ACHN (cell line): ENCODE results near the gene DOCK2.
"Not testable (repeated sequence)": the region's sequence is repeated elsewhere in the genome, so short reads cannot be mapped to it uniquely, and the experiment has no call there.

Experiments
- DNase-seq: peaks from one replicate; pipeline ENCODE4 v3.0.0-alpha.2; 2015
- in situ Hi-C: cut with HindIII; loops from 2 replicates; pipeline ENCODE4 v1.10.0; 2017; ENCODE audit warnings: low sequenced_read_pairs, low pct_ligation_motif_present, low pct_unique_long_range_greater_than_20kb

DOCK2 gene

GRCh38 chr5:169637085-169637548, at the start of gene DOCK2:
TSS of gene DOCK2 (plus strand) at chr5:169637275. CDS start at chr5:169637327, 52 bp downstream.
- in situ Hi-C loops, result no loop called here
- peak; percentile 36 for DNase-seq

DNA sequence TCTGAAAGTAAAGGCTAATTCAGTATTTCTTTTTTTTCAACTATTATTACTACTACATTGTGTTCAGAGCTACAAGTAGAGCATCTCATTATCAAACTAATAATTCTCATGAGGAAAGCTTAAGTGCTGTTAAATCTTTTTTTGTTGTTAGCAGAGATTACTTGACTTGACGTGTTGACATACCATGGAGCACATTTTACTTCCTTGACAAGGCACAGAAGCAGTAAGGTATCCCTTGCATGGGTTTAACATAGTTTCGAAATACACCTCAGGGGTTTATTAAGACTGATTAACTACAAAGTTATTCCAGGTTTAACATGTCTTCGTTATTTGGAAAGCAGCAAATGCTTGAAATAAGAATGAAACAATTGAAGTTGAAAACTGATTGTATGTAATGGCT, 46.5 kb upstream of the DOCK2 start:
- DNase-seq, result no peak
- in situ Hi-C loops, result no loop called here

- DNase-seq, result no peak
- in situ Hi-C loops, result no loop called here
Measured at GRCh38 chr5:169591636-169592035, 45.4 kb upstream of the DOCK2 start.

GRCh38 chr5:169592937-169593650, 44.0 kb upstream of the DOCK2 start:
- no peak for DNase-seq
- in situ Hi-C loops, result no loop called here

DNA sequence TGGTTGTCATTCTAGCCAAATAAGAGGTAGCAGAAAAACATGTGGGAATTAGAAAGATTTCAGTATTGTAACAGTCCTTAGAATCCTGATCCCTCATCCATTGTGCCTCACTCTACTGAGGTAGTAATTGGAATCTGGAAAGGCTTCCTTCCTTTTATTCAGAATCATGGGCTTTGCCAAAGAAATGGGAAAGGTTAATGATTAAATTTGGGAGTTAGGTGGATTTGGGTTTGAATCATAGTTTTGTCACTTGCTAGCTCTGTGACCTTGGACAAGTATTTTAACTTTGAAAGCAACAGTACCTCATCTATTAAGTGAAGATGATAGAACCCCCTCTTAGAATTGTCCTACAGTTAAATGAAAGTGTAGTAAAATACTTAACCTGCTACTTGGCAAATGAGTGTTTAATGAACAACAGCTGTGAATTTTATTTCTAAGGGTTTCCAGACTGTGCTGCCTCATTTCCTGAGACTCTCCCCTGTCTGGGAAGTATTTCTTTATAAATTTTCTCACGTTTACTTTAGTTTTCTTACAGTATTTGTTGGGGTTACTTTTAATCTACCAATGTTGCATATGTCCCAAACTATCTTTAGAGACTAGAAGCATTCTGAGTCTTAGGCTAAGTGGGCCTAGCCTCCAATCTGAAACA, 41.8 kb upstream of the DOCK2 start:
- in situ Hi-C loops, result no loop called here
- DNase-seq, result peak; percentile 44

DNA sequence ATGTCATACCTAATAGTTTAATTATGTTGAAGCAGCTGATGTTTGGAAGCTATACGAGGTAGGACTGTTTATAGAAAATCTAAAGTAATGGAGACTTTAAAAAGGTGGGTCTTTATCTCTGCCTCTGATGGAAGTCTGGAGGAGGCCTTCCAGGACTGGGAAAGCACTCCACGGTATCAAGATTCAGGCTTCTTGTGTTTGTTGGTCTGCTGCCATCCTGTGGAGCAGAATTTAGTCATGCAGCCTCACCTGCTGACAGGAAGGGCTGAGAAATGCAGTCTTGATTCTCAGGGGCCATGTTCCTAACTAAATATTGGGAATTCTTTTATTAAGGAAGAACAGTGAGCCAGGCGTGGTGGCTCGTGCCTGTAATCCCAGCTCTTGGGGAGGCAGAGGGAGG, 37.6 kb upstream of the DOCK2 start:
- in situ Hi-C loops, result no loop called here
- DNase-seq, result no peak

GRCh38 chr5:169602535-169602934, 34.5 kb upstream of the DOCK2 start:
- no peak for DNase-seq
- in situ Hi-C loops, result no loop called here

GRCh38 chr5:169606279-169606678, 30.8 kb upstream of the DOCK2 start:
- no peak for DNase-seq
- in situ Hi-C loops, result no loop called here

- in situ Hi-C loops, result no loop called here
- no peak for DNase-seq
Measured at GRCh38 chr5:169607882-169608281, 29.2 kb upstream of the DOCK2 start.

GRCh38 chr5:169609716-169610115, 27.4 kb upstream of the DOCK2 start:
- no peak for DNase-seq
- in situ Hi-C loops, result no loop called here

DNA sequence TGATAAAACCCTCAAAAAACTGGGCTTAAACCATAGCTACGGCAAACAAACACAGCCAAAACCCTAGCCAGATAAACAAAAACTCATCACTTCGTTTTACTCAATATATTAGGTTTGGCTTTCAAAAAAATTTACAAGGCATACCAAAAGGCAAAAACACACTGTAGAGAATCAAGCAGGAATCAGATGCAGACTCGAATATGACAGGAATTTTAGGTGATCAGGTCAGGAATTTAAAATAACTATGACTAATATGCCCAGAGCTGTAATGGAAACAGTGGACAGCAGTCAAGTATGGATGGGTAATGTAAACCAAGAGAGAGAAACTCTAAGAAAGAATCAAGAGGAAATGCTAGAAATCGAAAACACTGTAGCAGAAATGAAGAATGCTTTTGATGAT, 26.5 kb upstream of the DOCK2 start:
- DNase-seq, result peak; percentile 31
- in situ Hi-C loops, result no loop called here

GRCh38 chr5:169615561-169615960, 21.5 kb upstream of the DOCK2 start:
- in situ Hi-C loops, result no loop called here
- DNase-seq, result no peak

DNA sequence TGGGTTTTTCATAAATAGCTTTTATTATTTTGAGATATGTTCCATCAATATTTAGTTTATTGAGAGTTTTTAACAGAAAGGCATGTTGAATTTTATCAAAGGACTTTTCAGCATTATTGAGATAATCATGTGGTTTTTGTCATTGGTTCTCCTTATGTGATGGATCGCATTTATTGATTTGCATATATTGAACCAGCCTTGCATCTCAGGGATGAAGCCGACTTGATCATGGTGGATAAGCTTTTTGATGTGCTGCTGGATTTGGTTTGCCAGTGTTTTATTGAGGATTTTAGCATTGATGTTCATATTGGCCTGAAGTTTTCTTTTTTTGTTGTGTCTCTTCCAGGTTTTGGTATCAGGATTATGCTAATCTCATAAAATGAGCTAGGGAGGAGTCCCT, 12.8 kb upstream of the DOCK2 start:
- in situ Hi-C loops, DNase-seq: not testable (repeated sequence)

- peak; percentile 77 for DNase-seq
- in situ Hi-C loops, result no loop called here
Measured at GRCh38 chr5:169626779-169627178, 10.3 kb upstream of the DOCK2 start.

- in situ Hi-C loops, result no loop called here
- no peak for DNase-seq
Measured at GRCh38 chr5:169627551-169627950, 9.5 kb upstream of the DOCK2 start.

DNA sequence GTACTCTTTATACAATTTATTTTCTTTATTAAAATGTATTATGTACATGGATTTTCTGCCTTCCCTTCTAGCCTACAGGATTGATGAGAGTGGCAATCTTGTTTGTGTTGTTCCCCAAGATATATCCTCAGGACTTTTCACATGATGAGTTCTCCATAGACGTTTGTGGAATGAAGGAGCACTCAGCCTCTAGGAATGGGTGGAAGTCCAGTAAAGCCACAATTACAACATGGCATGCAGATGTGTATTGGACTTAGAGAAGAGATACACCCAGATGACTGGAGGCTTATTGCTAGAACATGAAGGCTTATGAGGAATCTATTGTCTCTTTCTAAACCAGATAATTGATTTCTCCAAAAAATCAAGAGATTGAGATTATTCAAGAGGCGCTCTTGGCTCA, 8.2 kb upstream of the DOCK2 start:
- in situ Hi-C loops, result no loop called here
- DNase-seq, result no peak

GRCh38 chr5:169629847-169630548, 7.1 kb upstream of the DOCK2 start:
- in situ Hi-C loops, result no loop called here
- DNase-seq, result peak; percentile 89

GRCh38 chr5:169631360-169631759, 5.7 kb upstream of the DOCK2 start:
- in situ Hi-C loops, result no loop called here
- no peak for DNase-seq

DNA sequence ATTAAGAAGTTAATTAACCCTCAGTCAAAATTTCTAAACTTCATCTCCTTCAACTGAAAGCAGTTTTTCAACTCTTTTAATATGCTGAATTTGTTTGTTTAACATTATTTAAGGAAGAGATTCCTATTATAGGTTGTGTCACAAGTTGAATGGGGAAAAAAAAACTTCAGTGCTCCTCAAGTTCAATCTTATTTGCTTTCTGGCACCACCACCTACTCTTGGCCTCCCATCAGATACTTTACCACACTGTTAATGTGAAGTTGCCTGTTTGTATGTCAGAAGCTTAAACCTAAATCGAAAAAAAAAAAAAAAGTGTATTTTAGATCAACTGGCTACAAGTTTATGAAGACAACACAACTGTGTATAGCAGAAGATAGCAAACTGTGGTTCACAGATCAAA, 4.1 kb upstream of the DOCK2 start:
- in situ Hi-C loops, result no loop called here
- no peak for DNase-seq

DNA sequence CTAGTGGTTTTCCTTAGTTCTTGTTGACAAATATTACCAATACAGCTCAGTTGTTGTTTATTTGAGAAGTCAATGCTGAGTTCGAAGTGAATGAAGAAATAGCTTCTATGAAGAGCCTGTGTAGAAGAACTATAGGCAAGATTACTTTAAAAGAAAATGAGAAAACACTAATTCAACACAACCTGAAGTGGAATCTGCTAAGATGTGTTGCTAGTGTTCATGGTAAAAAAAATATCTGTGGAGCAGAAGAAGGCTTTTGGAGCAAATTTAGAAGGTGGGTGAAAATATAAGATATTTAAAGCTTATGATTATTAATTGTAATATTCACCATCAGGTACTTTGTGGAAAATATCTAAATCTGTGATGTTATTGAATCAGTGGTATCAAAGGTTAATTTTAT, 2.5 kb upstream of the DOCK2 start:
- DNase-seq, result no peak
- in situ Hi-C loops, result no loop called here
